A673 (cell line): Measurements from ENCODE around the gene CPA2.

ENCODE experiments used
- EZH2 ChIP-seq: fragments of 200-600 bp; sonication (generic); IDR thresholded peaks from 2 replicates; pipeline ENCODE4 v1.6.1; 2017; ENCODE audit warnings: borderline replicate concordance, low read depth, mild to moderate bottlenecking, mixed read lengths, antibody characterized with exemption, low read length; ENCODE audit not compliant: poor library complexity, severe bottlenecking
- TF ChIP-seq, protein P1 (sequence below): fragments of 300-800, 200-600 bp; sonication (generic); conservative IDR thresholded peaks from 2 replicates; pipeline ENCODE4 v1.5.1; 2017; ENCODE audit warnings: low read depth, mild to moderate bottlenecking, antibody characterized with exemption, low read length, moderate library complexity, mixed read lengths

- TF ChIP-seq EZH2: no peak
- TF ChIP-seq, protein P1, sequence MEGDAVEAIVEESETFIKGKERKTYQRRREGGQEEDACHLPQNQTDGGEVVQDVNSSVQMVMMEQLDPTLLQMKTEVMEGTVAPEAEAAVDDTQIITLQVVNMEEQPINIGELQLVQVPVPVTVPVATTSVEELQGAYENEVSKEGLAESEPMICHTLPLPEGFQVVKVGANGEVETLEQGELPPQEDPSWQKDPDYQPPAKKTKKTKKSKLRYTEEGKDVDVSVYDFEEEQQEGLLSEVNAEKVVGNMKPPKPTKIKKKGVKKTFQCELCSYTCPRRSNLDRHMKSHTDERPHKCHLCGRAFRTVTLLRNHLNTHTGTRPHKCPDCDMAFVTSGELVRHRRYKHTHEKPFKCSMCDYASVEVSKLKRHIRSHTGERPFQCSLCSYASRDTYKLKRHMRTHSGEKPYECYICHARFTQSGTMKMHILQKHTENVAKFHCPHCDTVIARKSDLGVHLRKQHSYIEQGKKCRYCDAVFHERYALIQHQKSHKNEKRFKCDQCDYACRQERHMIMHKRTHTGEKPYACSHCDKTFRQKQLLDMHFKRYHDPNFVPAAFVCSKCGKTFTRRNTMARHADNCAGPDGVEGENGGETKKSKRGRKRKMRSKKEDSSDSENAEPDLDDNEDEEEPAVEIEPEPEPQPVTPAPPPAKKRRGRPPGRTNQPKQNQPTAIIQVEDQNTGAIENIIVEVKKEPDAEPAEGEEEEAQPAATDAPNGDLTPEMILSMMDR: no peak
Measured at GRCh38 chr7:130266961-130267321, 278 bp downstream of the CPA2 start.
